LNCaP clone FGC (cell line): ENCODE measurements around the gene VWA2.

ENCODE experiments used
- DNase-seq: peaks from one replicate; pipeline ENCODE4 v3.0.0-alpha.2; 2011; ENCODE audit warnings: low read depth
- H3K4me3 ChIP-seq: 2 replicates; pipeline ENCODE4 v1.5.1; 2011; ENCODE audit warnings: mild to moderate bottlenecking, low read depth, low read length, control low read depth
- CTCF ChIP-seq: IDR thresholded peaks from 2 replicates; pipeline ENCODE4 v1.5.1; 2012; ENCODE audit warnings: mild to moderate bottlenecking; ENCODE audit not compliant: control insufficient read depth, insufficient read depth; ENCODE audit errors: extremely low read depth

VWA2 gene

GRCh38 chr10:114283535-114284234, 44.6 kb downstream of the VWA2 start:
- DNase-seq: no peak
- H3K4me3 ChIP-seq: no peak overlapping the region
- TF ChIP-seq CTCF: no peak

- H3K4me3 ChIP-seq: no peak overlapping the region
- no peak for TF ChIP-seq CTCF
- DNase-seq: no peak
Observed at GRCh38 chr10:114284346-114285071, 45.5 kb downstream of the VWA2 start.

GRCh38 chr10:114285961-114286441, 46.9 kb downstream of the VWA2 start:
- no peak overlapping the region for H3K4me3 ChIP-seq
- TF ChIP-seq CTCF: no peak
- DNase-seq: no peak

GRCh38 chr10:114286921-114287320, 47.9 kb downstream of the VWA2 start:
- no peak overlapping the region for H3K4me3 ChIP-seq
- DNase-seq: no peak
- TF ChIP-seq CTCF: no peak

- no peak for DNase-seq
- no peak overlapping the region for H3K4me3 ChIP-seq
- TF ChIP-seq CTCF: no peak
Observed at GRCh38 chr10:114288424-114289095, 49.5 kb downstream of the VWA2 start.

GRCh38 chr10:114289096-114289436, 50.0 kb downstream of the VWA2 start:
- TF ChIP-seq CTCF: no peak
- no peak overlapping the region for H3K4me3 ChIP-seq
- DNase-seq: no peak

GRCh38 chr10:114290038-114290437, 51.0 kb downstream of the VWA2 start:
- DNase-seq: no peak
- no peak for TF ChIP-seq CTCF
- no peak overlapping the region for H3K4me3 ChIP-seq
